GM18505 (cell line): Measurements from ENCODE around the gene KANK3.
"Not testable (repeated sequence)": the region's sequence is repeated elsewhere in the genome, so short reads cannot be mapped to it uniquely, and the experiment has no call there.

Experiments
- ATAC-seq: cut with Tn5 transposase; IDR thresholded peaks from one replicate; pipeline ENCODE4 v1.9.1; 2021; ENCODE audit not compliant: unreplicated experiment
- POLR2A ChIP-seq: IDR thresholded peaks from 4 replicates; pipeline ENCODE4 v1.6.1; 2011; ENCODE audit warnings: borderline replicate concordance; ENCODE audit not compliant: insufficient read depth, insufficient read length; ENCODE audit errors: extremely low read depth

The KANK3 gene

DNA sequence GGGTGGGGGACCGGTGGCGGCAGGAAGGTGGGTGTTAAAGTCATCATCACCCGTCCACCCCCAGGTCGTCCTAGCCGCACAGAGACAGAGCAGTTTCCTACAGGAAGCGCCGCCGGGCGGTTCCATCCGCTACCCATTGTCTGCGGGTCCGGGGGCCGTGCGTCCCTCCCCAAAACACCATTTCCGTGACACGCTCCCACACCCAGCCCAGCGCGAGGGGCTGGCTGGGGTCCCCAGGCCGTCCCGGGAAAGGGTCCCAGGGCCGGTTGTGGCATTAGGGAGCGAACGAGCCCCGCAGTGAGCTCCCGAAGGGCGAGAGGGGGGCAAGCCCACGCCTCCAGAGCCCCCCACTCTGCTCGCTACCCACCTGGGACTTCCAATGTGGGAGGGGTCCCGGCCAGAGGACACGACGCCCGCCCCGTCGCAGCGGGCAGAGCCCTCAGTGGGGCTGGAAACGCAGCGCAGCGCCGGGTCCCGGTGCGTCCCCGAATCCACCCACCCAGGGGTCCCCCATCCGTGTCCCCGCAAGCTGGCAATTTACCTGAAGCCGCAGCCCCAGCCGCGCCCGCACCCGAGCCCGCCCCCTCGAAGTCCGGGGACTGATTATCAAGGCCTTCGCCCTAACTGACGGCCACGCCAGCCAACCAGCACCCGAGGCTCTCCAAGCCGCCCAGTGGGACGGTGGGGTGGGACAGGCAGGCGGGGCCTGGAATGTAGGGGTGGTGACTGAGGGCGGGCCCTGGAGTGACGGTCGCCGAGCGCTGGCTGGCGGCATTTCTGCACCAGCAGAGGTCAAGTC, at the start of gene KANK3:
Gene KANK3, minus strand, starts transcription at position 579 of the 799 bp plus-strand sequence. CDS start 5,434 bp downstream, outside the sequence.
- no peak for TF ChIP-seq POLR2A
- ATAC-seq, result peak; percentile 89

DNA sequence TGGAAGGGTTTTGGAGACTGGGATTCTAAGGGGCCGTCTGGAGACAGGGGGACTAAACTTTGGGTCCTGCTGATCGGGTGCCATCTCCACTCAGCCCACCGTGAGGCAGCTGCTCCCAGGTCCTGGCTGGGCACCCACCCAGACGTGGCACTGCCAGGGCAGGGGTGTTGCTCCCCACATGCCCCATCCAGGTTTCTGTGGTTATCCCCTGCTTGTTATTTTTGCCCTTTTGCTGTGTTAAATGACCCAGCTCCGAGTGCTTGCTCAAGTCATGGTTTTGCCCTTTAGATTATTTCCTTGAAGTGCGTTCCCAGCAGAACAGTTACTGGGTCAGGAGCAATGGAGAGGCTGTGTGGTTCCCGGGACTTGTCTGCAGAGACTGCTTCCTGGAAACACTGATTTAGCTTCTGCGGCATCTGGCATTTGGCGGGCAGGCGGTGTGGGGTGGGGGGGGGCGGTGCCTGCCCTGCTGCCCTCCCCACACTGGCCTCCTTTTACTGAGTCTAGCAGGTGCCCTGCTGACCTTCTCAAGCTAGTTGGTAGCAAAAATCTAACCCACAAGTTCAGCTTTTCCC, 49.0 kb upstream of the KANK3 start:
- no peak for TF ChIP-seq POLR2A
- no peak for ATAC-seq

DNA sequence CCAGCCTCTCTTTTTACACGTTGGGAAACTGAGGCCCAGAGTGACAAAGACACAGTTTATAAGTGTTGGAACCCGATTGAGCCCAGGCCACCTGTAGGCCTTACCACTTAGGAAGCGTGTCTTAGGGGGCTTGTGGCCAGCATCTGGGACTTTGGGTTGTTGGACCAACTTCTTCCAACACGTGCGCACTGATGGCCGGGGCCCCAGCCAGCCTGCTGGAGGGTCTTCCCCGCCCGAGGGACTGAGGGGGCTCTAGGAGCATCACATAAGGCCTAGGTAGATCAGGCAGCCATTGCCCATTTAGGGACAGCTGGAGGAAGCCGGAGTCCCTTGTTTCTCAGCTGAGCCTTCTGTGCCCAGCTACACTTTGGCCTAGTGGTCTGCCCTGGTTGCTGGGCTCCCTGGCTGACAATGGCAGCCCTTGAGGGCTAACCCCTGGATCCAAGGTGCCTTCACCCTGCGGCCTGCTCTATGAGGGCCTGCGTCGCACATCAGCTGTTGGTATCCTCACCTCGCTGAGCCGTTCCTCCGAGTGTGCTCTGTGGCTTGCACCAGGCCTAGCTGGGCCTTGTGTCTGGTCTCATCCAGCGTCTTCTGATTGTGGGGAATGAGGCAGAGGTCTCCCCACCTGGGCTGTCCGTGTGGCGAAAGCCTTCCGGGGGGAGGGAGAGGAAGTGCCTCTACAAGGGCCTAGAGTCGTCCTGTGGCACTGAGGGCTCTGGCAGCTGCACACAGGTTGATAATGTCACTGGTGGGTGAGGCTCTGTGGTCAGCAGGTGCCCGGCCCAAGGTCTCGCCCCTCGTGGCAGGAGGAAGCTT, 48.3 kb upstream of the KANK3 start:
- ATAC-seq, result no peak
- no peak for TF ChIP-seq POLR2A

DNA sequence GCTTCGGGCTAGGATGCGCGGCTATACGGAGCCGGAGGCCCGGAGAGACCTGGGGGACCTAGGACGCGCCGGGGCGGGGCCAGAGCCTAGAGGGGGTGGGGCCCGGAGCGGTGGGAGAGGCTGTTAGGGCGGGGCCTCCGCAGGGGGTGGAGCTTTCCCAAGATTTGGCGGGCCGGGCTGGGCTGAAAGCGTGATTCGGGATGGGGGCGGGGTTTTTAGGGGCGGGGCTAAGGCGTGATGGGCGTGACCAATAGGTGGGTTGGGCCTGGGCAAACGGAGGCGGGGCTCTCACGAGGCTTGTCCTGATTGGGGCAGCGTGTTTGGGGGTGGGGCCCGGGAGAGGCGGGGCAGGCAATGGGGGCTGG, 47.5 kb upstream of the KANK3 start:
- TF ChIP-seq POLR2A, result no peak
- ATAC-seq, result peak; percentile 51

DNA sequence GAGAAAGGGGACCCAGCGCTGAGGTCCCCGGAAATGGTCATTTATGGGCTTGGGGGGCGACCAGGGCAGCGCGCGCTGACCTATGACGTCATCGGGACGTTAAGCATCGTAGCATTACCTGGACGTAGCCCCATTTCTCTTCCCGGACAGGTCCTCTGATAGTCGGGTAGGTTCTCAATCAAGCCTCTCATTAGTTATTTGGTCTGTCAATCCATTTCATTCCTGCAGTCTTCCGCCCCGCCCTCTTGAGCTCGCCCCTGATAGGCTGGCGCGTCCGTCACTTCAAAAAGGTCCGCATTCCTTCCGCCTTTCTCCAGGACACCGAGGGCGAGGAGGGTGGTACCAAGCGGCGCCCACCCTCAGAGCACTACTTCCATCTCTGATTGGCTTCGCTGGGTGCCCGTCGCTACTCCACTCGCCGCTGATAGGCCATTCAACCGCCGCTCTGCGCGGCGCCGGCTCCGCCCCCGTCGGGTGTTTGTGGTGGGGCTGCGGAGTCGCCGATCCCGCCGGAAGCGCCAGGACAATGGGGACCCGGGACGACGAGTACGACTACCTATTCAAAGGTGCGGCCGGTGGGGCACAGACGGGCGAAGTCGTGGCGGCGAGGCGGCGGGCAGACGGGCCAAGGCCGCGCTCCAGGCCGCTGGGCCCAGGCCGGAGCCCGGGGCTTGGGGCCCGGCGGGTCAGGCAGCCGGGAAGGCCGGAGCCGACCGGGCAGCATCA, 47.0 kb upstream of the KANK3 start, which contains the start of gene RAB11B:
Gene RAB11B, plus strand, starts transcription at position 470 of the 726 bp plus-strand sequence. Its CDS starts 57 bp downstream, at position 527.
- TF ChIP-seq POLR2A, result peak; percentile 71
- ATAC-seq, result peak; percentile 82

DNA sequence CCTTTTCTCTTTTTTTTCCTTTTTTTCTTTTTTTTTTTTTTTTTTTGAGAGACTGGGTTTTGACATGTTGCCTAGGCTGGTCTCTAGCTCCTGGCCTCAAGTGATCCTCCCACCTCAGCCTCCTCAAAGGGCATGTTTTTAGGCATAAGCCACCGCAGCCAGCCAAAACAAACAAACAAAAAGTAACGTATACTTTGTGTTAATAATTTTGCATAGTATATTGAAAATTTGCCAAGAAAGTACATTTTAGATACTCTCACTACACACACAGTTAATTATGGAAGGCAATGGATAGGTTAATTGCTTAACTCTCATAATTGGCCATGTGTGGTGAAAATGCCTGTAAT, 45.5 kb upstream of the KANK3 start:
- no peak for TF ChIP-seq POLR2A
- ATAC-seq, result no peak

DNA sequence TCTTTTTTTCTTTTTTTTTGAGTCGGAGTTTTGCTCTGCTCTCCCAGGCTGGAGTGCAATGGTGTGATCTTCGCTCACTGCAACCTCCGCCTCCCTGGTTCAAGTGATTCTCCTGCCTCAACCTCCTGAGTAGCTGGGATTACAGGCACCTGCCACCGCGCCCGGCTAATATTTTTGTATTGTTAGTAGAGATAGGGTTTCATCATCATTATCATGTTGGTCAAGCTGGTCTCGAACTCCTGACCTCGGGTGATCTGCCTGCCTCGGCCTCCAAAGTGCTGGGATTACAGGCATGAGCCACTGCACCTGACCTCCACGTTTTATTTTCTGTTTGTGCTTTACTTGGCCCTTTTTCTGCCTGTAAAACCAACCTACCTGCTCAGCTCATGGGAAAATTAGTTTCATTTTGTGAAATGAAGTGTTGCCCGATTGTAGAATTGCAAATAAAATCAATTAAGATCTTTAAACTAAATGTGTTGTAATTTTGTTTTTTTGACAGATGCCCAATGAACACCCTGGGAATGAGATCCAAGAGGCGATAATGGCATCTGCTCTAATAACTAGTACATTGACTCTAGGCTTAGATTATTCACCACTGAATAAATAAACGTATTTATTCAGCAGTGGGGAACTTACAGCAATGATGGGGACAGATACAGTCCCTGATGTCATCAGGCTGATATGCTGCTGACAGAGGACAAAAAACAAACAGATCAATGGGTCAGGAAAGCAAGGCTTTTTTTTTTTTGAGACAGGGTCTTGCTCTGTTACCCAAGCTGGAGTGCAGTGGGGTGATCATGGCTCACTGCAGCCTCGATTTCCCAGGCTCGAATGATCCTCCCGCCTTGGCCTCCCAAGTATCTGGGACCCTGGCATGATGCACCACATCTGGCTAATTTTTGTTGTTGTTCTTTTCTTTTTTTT, 44.9 kb upstream of the KANK3 start:
- TF ChIP-seq POLR2A, result no peak
- no peak for ATAC-seq

DNA sequence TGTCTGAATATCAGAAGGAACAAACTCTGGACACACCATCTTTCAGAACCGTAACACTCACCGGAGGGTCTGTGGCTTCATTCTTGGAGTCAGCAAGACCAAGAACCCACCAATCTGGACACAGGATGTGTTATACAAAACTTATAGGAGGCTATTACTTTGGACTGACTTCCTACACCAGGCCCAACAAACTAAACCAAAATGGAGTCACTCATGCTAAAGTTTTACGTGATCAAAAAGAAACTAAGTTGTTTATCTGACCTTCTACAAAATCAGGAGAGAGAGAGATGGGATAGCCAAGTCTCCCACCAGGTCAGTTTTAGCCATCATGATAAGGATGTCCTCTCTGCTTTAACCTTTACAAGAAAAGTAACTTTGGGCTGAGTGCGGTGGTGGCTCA, 43.9 kb upstream of the KANK3 start:
- ATAC-seq, result no peak
- TF ChIP-seq POLR2A, result no peak

DNA sequence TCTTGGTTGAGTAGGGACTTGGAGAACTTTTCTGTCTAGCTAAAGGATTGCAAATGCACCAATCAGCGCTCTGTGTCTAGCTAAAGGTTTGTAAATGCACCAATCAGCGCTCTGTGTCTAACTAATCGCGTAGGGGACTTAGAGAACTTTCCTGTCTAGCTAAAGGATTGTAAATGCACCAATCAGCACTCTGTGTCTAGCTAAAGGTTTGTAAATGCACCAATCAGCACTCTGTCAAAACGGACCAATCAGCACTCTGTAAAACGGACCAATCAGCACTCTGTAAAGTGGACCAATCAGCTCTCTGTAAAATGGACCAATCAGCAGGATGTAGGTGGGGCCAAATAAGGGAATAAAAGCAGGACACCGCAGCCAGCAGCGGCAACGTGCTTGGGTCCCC, 43.4 kb upstream of the KANK3 start:
- not testable (repeated sequence) for ATAC-seq

DNA sequence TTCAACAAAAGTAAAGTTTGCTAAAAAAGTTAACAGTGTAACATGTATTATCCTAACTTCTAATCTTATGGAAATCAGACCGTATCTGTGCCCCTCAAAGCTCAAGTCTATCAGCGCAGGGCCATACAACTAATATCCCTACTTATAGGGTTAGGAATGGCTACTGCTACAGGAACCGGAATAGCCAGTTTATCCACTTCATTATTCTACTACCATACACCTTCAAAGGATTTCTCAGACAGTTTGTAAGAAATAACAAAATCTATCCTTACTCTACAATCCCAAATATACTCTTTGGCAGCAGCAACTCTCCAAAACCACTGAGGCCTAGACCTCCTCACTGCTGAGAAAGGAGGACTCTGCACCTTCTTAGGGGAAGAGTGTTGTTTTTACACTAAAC, 42.5 kb upstream of the KANK3 start:
- ATAC-seq, result not testable (repeated sequence)

DNA sequence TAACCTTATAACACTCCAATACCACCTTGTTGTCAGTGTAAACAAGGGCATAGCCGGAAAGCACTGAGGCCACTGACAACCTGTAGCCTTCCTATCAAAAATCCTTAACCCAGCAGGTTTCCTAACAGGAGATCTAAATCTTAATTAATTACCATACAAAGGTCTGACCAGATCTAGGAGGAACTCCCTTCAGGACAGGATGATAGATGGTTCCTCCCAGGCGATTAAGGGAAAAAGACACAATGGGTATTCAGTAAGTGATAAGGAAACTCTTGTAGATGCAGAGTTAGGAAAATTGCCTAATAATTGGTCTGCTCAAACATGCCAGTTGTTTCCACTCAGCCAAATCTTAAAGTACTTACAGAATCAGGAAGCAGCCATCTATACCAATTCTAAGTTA, 42.0 kb upstream of the KANK3 start:
- not testable (repeated sequence) for ATAC-seq

DNA sequence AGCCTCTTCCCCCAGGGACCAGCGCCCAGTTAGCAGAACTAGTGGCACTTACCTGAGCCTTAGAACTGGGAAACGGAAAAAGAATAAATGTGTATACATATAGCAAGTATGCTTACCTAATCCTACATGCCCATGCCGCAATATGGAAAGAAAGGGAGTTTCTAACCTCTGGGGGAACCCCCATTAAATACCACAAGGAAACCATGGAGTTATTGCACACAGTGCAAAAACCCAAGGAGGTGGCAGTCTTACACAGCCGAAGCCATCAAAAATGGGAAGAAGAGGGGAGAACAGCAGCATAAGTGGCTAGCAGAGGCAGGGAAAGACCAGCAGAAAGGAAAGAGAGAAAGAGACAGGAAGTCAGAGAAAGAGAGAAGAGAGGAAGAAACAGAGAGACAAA, 41.5 kb upstream of the KANK3 start:
- ATAC-seq, result not testable (repeated sequence)

DNA sequence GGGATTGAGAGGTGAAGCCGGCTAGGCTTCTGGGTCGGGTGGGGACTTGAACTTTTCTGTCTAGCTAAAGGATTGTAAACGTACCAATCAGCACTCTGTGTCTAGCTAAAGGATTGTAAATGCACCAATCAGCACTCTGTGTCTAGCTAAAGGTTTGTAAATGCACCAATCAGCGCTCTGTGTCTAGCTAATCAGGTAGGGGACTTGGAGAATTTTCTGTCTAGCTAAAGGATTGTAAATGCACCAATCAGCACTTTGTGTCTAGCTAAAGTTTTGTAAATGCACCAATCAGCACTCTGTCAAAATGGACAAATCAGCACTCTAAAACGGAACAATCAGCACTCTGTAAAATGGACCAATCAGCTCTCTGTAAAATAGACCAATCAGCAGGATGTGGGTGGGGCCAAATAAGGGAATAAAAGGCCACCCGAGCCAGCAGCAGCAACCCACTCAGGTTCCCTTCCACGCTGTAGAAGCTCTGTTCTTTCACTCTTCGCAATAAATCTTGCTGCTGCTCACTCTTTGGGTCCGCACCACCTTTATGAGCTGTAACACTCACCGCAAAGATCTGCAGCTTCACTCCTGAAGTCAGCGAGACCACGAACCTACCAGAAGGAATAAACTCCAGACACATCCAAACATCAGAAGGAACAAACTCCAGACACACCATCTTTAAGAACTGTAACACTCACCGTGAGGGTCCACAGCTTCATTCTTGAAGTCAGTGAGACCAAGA, 36.3 kb upstream of the KANK3 start:
- not testable (repeated sequence) for ATAC-seq
